GM12878 (cell line): ENCODE data around the gene PRM3. TPM values are rescaled to one million over a fixed set of nuclear protein-coding genes. Genes with fewer than 3 reads are reported as not detected.

Source experiments
- ATAC-seq: fragments of 200-7000 bp; cut with Tn5 transposase; 3 replicates; pipeline ENCODE4 v1.9.1; 2020; ENCODE audit warnings: mild to moderate bottlenecking, moderate library complexity
- Bru-seq: library from RNA; stranded (reverse); fragments of 400-500 nt; gene quantifications from one replicate; lab custom pipeline; 2021; lab: Mats Ljungman, UMichigan
- BruChase-seq, 2 experiments: library from RNA; stranded (reverse); fragments of 400-500 nt; gene quantifications; one replicate each; lab custom pipeline; 2021; lab: Mats Ljungman, UMichigan
- BruUV-seq: library from RNA; stranded (reverse); fragments of 400-500 nt; replicated peaks from 2 replicates; lab custom pipeline; 2021; lab: Mats Ljungman, UMichigan
- CTCF ChIA-PET: fragments of 300-600 bp; sonication (Branson Sonifier 250); formaldehyde crosslinking; extraction: SDS; loops from one replicate; lab custom pipeline; 2021; ENCODE audit warnings: inconsistent platforms; lab: Yijun Ruan, JAX
- POLR2A ChIA-PET: fragments of 350-600 bp; formaldehyde crosslinking; extraction: SDS; loops from one replicate; lab custom pipeline; 2021; ENCODE audit warnings: inconsistent platforms; lab: Charles Lee
- RAD21 ChIA-PET: fragments of 300-600 bp; sonication (Branson Sonifier 250); formaldehyde crosslinking; loops from one replicate; lab custom pipeline; 2023; ENCODE audit warnings: antibody characterized with exemption; ENCODE audit not compliant: unreplicated experiment; lab: Charles Lee
- SMC1A ChIA-PET: fragments of 300-600 bp; sonication (Branson Sonifier 250); formaldehyde crosslinking; loops from one replicate; lab custom pipeline; 2023; ENCODE audit not compliant: unreplicated experiment, uncharacterized antibody; lab: Charles Lee
- DNase-seq: peaks from one replicate; pipeline ENCODE4 v3.0.0-alpha.2; 2011; ENCODE audit warnings: low read depth, low spot score
- FAIRE-seq: peaks from 3 replicates; lab custom pipeline; 2011; peaks lifted over from hg19 to GRCh38; lab: Jason Lieb, UNC
- H2AFZ ChIP-seq: 2 replicates; pipeline ENCODE4 v1.6.0; 2011; ENCODE audit warnings: low read depth, low read length, control low read depth; ENCODE audit not compliant: control insufficient read depth
- H3K27ac ChIP-seq: 2 replicates; pipeline ENCODE4 v1.5.1; 2011; ENCODE audit warnings: control low read depth; ENCODE audit not compliant: control insufficient read depth, insufficient read depth
- H3K27me3 ChIP-seq, 2 experiments: replicated peaks in 1 of 2; 2 replicates each; pipeline versions ENCODE4 v1.6.0 to v1.6.1; 2011; ENCODE audit warnings: low read length in 1 of 2; ENCODE audit not compliant: control insufficient read depth in 2 of 2, insufficient read depth in 2 of 2
- H3K36me3 ChIP-seq, 2 experiments: 2 replicates each; pipeline ENCODE4 v1.5.1; 2011; ENCODE audit warnings: low read length in 1 of 2; ENCODE audit not compliant: control insufficient read depth in 2 of 2, insufficient read depth in 2 of 2
- H3K4me1 ChIP-seq: 2 replicates; pipeline ENCODE4 v1.6.1; 2011; ENCODE audit warnings: mild to moderate bottlenecking, low read length, moderate library complexity, mixed read lengths; ENCODE audit not compliant: control insufficient read depth, insufficient read depth
- H3K4me2 ChIP-seq: 2 replicates; pipeline ENCODE4 v1.6.0; 2011; ENCODE audit warnings: control low read depth; ENCODE audit not compliant: control insufficient read depth, insufficient read depth
- H3K4me3 ChIP-seq: fragments of 200-600 bp; sonication (generic); 2 replicates; pipeline ENCODE4 v1.5.1; 2016
- H3K79me2 ChIP-seq: 2 replicates; pipeline ENCODE4 v1.6.0; 2011; ENCODE audit warnings: low read length; ENCODE audit not compliant: control insufficient read depth, insufficient read depth
- H3K9ac ChIP-seq: 2 replicates; pipeline ENCODE4 v1.8.0; 2011; ENCODE audit warnings: low read length, control low read depth, mixed read lengths; ENCODE audit not compliant: control insufficient read depth, insufficient read depth
- H3K9me3 ChIP-seq: replicated peaks from 3 replicates; pipeline ENCODE4 v1.5.1; 2011; ENCODE audit warnings: mild to moderate bottlenecking, low read length; ENCODE audit not compliant: control insufficient read depth, insufficient read depth
- H4K20me1 ChIP-seq: 2 replicates; pipeline ENCODE4 v1.6.0; 2011; ENCODE audit not compliant: control insufficient read depth, insufficient read depth
- IKZF2 ChIP-seq, 2 experiments: fragments of 450-650 bp; IDR thresholded peaks; 2 replicates each; pipeline ENCODE4 v1.6.1; 2017; ENCODE audit warnings: mild to moderate bottlenecking in 2 of 2, moderate library complexity in 2 of 2
- SIX5 ChIP-seq: IDR thresholded peaks from 2 replicates; pipeline ENCODE4 v1.6.1; 2011; ENCODE audit warnings: mild to moderate bottlenecking, low read depth, low read length, moderate library complexity; ENCODE audit not compliant: severe bottlenecking
- SREBF2 ChIP-seq: IDR thresholded peaks from 2 replicates; pipeline ENCODE4 v1.6.1; 2012; ENCODE audit warnings: mild to moderate bottlenecking, low read length
- ZBED1 ChIP-seq: IDR thresholded peaks from 2 replicates; pipeline ENCODE4 v1.6.1; 2016; ENCODE audit warnings: borderline replicate concordance
- WGBS: methylation state at CpG from one replicate; pipeline ENCODE4 v1.1.6; 2016; ENCODE audit warnings: low lambda C conversion rate; ENCODE audit not compliant: insufficient replicate concordance, insufficient coverage; ENCODE audit errors: missing lambda C conversion rate; 5-methylcytosine and 5-hydroxymethylcytosine counted together
- in situ Hi-C: fragments of 300-500 bp; cut with MboI; formaldehyde crosslinking; loops from 9 replicates; pipeline ENCODE4 v1.14.3; 2018; ENCODE audit warnings: mixed read lengths
- intact Hi-C: fragments of 100-400 bp; cut with micrococcal nuclease; formaldehyde crosslinking; loops from one replicate; pipeline ENCODE4 v1.14.2; 2022; ENCODE audit not compliant: unreplicated experiment
- long read RNA-seq, 2 experiments: library from polyadenylated mRNA; unstranded; transcript quantifications; one replicate each; pipeline ENCODE4 v2.0.0, GENCODE V29; 2019 to 2020
- polyA minus RNA-seq, 3 experiments: library from RNA; depleted of rRNA, polyadenylated mRNA; stranded (reverse); fragments of >200 nt; gene quantifications; 2 replicates each; pipeline ENCODE4 v1.2.3, GENCODE V29; 2011
- polyA plus RNA-seq, 11 experiments: library from polyadenylated mRNA; depleted of rRNA in 4 of 11; unstranded in 6 of 11; stranded (reverse) in 5 of 11; fragments of >200 nt; fragmentation: Nextera tagmentation in 4 of 11; fragmentation: Illumina TruSeq in 1 of 11; extraction: Ambion mirVana in 4 of 11; extraction: Trizol in 1 of 11; gene quantifications; 1 replicate in 1 of 11; 2 replicates in 10 of 11; pipeline versions ENCODE4 v1.2.1 to v1.2.3, GENCODE V29; 2011 to 2016; ENCODE audit warnings: inconsistent platforms in 2 of 11, missing spikeins in 2 of 11, low read depth in 1 of 11
- total RNA-seq, 4 experiments: library from RNA; depleted of rRNA in 3 of 4; stranded (reverse); fragments of >200 nt in 3 of 4; fragmentation: Illumina TruSeq in 1 of 4; extraction: Trizol in 1 of 4; gene quantifications; 2 replicates each; pipeline versions ENCODE4 v1.2.1 to v1.2.3, GENCODE V29; 2013 to 2021
- TF ChIP-seq, protein P1 (sequence below): fragments of 450-650 bp; IDR thresholded peaks from 2 replicates; pipeline ENCODE4 v1.6.1; 2016; ENCODE audit warnings: mild to moderate bottlenecking

Gene PRM3, protein sequence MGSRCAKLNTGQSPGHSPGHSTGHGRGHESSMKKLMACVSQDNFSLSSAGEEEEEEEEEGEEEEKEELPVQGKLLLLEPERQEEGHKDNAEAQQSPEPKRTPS
- not detected in 2 replicates for total RNA-seq (2013; cell fraction: nucleolus; rRNA removed)
- total RNA-seq (2014; rRNA removed) (not detected in 2 replicates), total RNA-seq (2014; rRNA removed; fragmentation: Illumina TruSeq; extraction: Trizol) (not detected in 2 replicates), total RNA-seq (2021) (not detected in 2 replicates), polyA plus RNA-seq (2011; rRNA removed) (not detected in 2 replicates), polyA plus RNA-seq (2014; fragmentation: Illumina TruSeq; extraction: Trizol) (not detected in 2 replicates), polyA plus RNA-seq (2014; fragmentation: Nextera tagmentation; extraction: Ambion mirVana) (not detected), polyA plus RNA-seq (2014; rRNA removed) (not detected in 2 replicates), polyA plus RNA-seq (2016; fragmentation: Nextera tagmentation; extraction: Ambion mirVana) (not detected), polyA minus RNA-seq (2011; rRNA and poly(A)+ RNA removed) (not detected in 2 replicates), Bru-seq, nascent RNA (not detected), BruChase-seq, experiment 1, labeled RNA remaining after a 6-hour chase (not detected), BruChase-seq, experiment 2, labeled RNA remaining after a 2-hour chase (not detected)
- polyA plus RNA-seq (2011; ENCODE audit: low read depth): not detected
- polyA plus RNA-seq (2011; cell fraction: cytosol; rRNA removed): not detected in 2 replicates
- not detected in 2 replicates for polyA plus RNA-seq (2011; cell fraction: nucleus; rRNA removed)
- not detected in 2 replicates for polyA plus RNA-seq (2012)
- not detected in 2 replicates for polyA minus RNA-seq (2011; cell fraction: cytosol; rRNA and poly(A)+ RNA removed)
- not detected in 2 replicates for polyA minus RNA-seq (2011; cell fraction: nucleus; rRNA and poly(A)+ RNA removed)
- long read RNA-seq, experiment 1: 0 reads
- long read RNA-seq, experiment 2: 0 reads

GRCh38 chr16:11272921-11273720, at the start of gene PRM3:
Gene PRM3, minus strand, starts transcription at chr16:11273629. Its CDS starts 34 bp downstream, at chr16:11273595.
- ATAC-seq (no peak), DNase-seq (no peak)
- no peak within 1 kb of the TSS for H3K9ac ChIP-seq
- no peak within 1 kb of the TSS for H2AFZ ChIP-seq
- no peaks in the 10 kb centered on the region for H3K27me3 ChIP-seq
- BruUV-seq: no TSS peak
- SMC1A ChIA-PET: interaction anchor here (0.8 to 4.8 kb wide), 7 partner anchors 10 to 179 kb away, joined by 3 to 13 read pairs (median 3); no protein-coding TSS in a partner anchor
- in situ Hi-C loops (no loop called here), intact Hi-C loops (no loop called here)
- RAD21 ChIA-PET: interaction anchor here (1.4 kb wide), 1 partner anchor 8 kb away, joined by 3 read pairs; no protein-coding TSS in a partner anchor
- H3K4me2 ChIP-seq: no peak within 1 kb of the TSS
- no peaks in the 10 kb centered on the region for H3K9me3 ChIP-seq
- 70% methylated on average over 30 of the region's 30 CpGs for WGBS
- H4K20me1 ChIP-seq: no peaks in the 10 kb centered on the region
- H3K4me1 ChIP-seq: no peaks in the 10 kb centered on the region
- H3K79me2 ChIP-seq: no peaks in the 10 kb centered on the region
- H3K36me3 ChIP-seq: no peaks in the 10 kb centered on the region
- TF ChIP-seq ZBED1 (no peak), SREBF2 (no peak), IKZF2 (IDR thresholded peaks at IDR 0.05) (no peak), SIX5 (no peak)
- TF ChIP-seq, protein P1, sequence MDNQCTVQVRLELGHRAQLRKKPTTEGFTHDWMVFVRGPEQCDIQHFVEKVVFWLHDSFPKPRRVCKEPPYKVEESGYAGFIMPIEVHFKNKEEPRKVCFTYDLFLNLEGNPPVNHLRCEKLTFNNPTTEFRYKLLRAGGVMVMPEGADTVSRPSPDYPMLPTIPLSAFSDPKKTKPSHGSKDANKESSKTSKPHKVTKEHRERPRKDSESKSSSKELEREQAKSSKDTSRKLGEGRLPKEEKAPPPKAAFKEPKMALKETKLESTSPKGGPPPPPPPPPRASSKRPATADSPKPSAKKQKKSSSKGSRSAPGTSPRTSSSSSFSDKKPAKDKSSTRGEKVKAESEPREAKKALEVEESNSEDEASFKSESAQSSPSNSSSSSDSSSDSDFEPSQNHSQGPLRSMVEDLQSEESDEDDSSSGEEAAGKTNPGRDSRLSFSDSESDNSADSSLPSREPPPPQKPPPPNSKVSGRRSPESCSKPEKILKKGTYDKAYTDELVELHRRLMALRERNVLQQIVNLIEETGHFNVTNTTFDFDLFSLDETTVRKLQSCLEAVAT: no peak
- TF ChIP-seq, all 136 proteins: peak for 0
- Histone ChIP-seq H3K4me3 (no peak within 1 kb of the TSS), H3K27ac (no peak within 1 kb of the TSS)
- ChIA-PET CTCF (interaction anchor here (0.6 to 1.4 kb wide), 2 partner anchors 10 to 142 kb away, joined by 3 read pairs; no protein-coding TSS in a partner anchor), POLR2A (interaction anchor here (1.0 to 1.1 kb wide), 2 partner anchors 14 to 16 kb away, joined by 3 read pairs; no protein-coding TSS in a partner anchor)
- FAIRE-seq: no peak
